IPS-18a (cell line): ENCODE measurements around the gene ACSL1.
"Not testable (repeated sequence)": the region's sequence is repeated elsewhere in the genome, so short reads cannot be mapped to it uniquely, and the experiment has no call there.

Source experiments
- H3K27ac ChIP-seq: one replicate; pipeline ENCODE4 v1.5.1; 2013; ENCODE audit warnings: low read length
- H3K27me3 ChIP-seq: one replicate; pipeline ENCODE4 v1.6.1; 2013; ENCODE audit warnings: mild to moderate bottlenecking, low read length; ENCODE audit not compliant: control insufficient read depth, insufficient read depth
- H3K36me3 ChIP-seq: one replicate; pipeline ENCODE4 v1.6.1; 2013; ENCODE audit warnings: low read depth, low read length; ENCODE audit not compliant: control insufficient read depth
- H3K4me1 ChIP-seq: one replicate; pipeline ENCODE4 v1.6.1; 2013; ENCODE audit warnings: low read depth, low read length; ENCODE audit not compliant: control insufficient read depth
- H3K4me3 ChIP-seq: one replicate; pipeline ENCODE4 v1.5.1; 2013; ENCODE audit warnings: low read length
- H3K9ac ChIP-seq: one replicate; pipeline ENCODE4 v1.6.1; 2013; ENCODE audit warnings: mild to moderate bottlenecking, low read length, moderate library complexity
- H3K9me3 ChIP-seq: one replicate; pipeline ENCODE4 v1.6.1; 2013; ENCODE audit warnings: low read depth, low read length; ENCODE audit not compliant: control insufficient read depth

The ACSL1 gene

GRCh38 chr4:184779160-184779559 lies 46.6 kb downstream of the ACSL1 start:
- not testable (repeated sequence) for H3K27ac ChIP-seq, H3K36me3 ChIP-seq, H3K9me3 ChIP-seq, H3K4me3 ChIP-seq, H3K9ac ChIP-seq, H3K4me1 ChIP-seq, H3K27me3 ChIP-seq

- no peak overlapping the region for H3K9ac ChIP-seq
- peaks cover 7% of the 10 kb centered on the region for H3K4me1 ChIP-seq
- no peak overlapping the region for H3K27ac ChIP-seq
- no peak overlapping the region for H3K4me3 ChIP-seq
- no peaks in the 10 kb centered on the region for H3K9me3 ChIP-seq
- no peaks in the 10 kb centered on the region for H3K27me3 ChIP-seq
- no peaks in the 10 kb centered on the region for H3K36me3 ChIP-seq
These were observed 47.4 kb downstream of the ACSL1 start for GRCh38 chr4:184778325-184778724.

DNA sequence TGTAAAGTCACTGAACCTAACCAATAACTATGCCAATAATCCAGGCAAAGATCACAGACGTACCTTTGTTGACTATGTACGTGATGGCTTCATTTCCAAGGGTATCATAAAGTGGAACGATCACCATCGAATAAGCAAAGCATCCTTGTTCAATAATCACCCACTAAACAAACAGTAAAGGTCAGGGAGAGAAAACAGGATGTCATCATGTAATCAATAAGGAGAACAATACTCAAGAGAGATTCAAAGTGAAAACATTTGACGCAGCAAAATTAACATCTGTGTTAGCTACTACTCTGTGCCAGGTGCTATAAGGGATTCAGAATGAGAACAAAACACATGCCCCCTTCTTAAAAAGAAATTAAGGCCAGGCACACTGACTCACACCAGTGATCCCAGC lies 48.9 kb downstream of the ACSL1 start:
- Histone ChIP-seq H3K27me3 (no peaks in the 10 kb centered on the region), H3K9me3 (no peaks in the 10 kb centered on the region), H3K9ac (no peak overlapping the region), H3K36me3 (no peaks in the 10 kb centered on the region), H3K27ac (no peak overlapping the region), H3K4me3 (no peak overlapping the region), H3K4me1 (no peaks in the 10 kb centered on the region)

DNA sequence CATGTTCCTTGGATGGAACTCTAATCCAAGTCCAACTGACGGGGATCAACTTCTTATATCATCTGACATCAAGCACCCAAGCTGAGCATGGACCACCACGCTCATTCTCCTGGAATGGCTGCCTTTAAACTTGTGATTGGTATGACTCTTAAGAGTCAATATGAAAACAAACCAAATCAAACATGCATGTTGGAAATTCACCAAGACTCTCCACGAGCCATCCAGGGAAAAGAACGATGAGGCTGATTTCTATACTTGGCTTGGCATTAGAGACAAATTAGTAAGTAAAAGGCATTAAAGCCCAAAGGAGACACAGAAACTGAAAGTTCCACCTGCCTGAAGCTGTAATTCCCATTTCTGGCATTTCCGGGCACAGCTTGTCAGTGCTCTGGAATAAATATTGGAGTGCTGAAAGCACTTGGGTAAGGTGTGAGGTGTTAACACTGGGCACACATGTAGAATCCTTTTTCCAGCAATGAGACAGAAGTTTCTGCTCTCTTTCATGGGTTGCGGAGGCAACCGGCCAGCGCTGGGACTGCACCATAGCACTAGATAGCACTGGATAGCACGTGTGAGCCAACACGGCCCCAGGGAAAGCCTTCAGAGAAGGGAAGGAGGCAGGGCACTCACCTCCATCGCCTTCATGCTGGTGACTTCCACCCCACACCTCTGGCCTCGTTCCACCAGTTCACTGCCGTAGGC lies 49.8 kb downstream of the ACSL1 start:
- H3K27me3 ChIP-seq = no peaks in the 10 kb centered on the region
- H3K9me3 ChIP-seq = no peaks in the 10 kb centered on the region
- no peaks in the 10 kb centered on the region for H3K4me1 ChIP-seq
- no peak overlapping the region for H3K27ac ChIP-seq
- H3K9ac ChIP-seq = no peak overlapping the region
- H3K36me3 ChIP-seq = no peaks in the 10 kb centered on the region
- H3K4me3 ChIP-seq = no peak overlapping the region

DNA sequence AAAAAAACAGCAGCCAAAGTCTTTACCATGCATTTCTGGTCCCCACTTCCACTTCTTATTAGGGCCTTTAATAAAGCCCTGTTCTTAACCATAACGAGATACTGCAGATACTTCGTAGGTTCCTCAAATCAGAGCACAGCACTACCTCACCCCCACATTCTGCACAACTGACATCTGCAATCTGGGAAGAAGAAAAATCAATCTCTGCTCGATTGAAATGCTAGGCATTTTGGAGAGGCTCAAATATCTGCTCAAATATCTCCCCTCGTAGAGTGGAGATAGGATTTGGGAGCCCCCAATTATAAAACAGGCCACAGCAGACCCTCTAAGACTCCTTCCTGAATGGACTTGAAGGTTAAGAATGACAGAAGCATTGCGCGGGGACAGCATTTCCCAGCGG lies 51.6 kb downstream of the ACSL1 start:
- Histone ChIP-seq H3K27me3 (no peaks in the 10 kb centered on the region), H3K9me3 (no peaks in the 10 kb centered on the region), H3K36me3 (no peaks in the 10 kb centered on the region), H3K9ac (no peak overlapping the region), H3K4me1 (no peaks in the 10 kb centered on the region), H3K4me3 (no peak overlapping the region), H3K27ac (no peak overlapping the region)

GRCh38 chr4:184771416-184771815 lies 54.4 kb downstream of the ACSL1 start:
- no peak overlapping the region for H3K4me3 ChIP-seq
- H3K9me3 ChIP-seq = no peaks in the 10 kb centered on the region
- no peaks in the 10 kb centered on the region for H3K4me1 ChIP-seq
- H3K9ac ChIP-seq = no peak overlapping the region
- H3K36me3 ChIP-seq = no peaks in the 10 kb centered on the region
- H3K27me3 ChIP-seq = no peaks in the 10 kb centered on the region
- no peak overlapping the region for H3K27ac ChIP-seq

- no peaks in the 10 kb centered on the region for H3K4me1 ChIP-seq
- no peaks in the 10 kb centered on the region for H3K9me3 ChIP-seq
- no peak overlapping the region for H3K27ac ChIP-seq
- no peaks in the 10 kb centered on the region for H3K36me3 ChIP-seq
- H3K27me3 ChIP-seq = no peaks in the 10 kb centered on the region
- H3K4me3 ChIP-seq = no peak overlapping the region
- H3K9ac ChIP-seq = no peak overlapping the region
These were observed 56.5 kb downstream of the ACSL1 start for GRCh38 chr4:184769141-184769765.

- H3K9me3 ChIP-seq = no peaks in the 10 kb centered on the region
- H3K4me3 ChIP-seq = no peak overlapping the region
- no peak overlapping the region for H3K9ac ChIP-seq
- H3K27ac ChIP-seq = no peak overlapping the region
- H3K27me3 ChIP-seq = no peaks in the 10 kb centered on the region
- H3K36me3 ChIP-seq = no peaks in the 10 kb centered on the region
- no peaks in the 10 kb centered on the region for H3K4me1 ChIP-seq
These were observed 57.5 kb downstream of the ACSL1 start for GRCh38 chr4:184768296-184768695.

DNA sequence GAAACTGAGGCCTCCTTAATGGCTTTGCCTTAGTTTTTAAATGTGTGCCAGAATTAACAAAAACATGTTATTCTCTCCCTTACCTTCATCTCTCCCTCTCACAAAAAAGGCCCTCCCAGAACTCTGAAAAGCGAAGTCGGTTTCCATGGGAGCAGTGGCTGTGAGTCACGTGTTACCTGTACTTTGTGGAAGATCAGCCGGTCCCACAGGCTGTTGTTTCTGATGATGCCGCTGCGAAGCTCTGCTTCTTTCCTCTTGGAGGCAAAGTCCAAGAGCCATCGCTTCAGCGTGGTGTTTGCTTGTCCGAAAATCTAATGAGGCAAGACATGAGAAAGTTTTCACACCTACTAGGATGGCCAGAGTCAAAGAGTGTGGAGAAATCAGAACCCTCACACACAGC lies 59.3 kb downstream of the ACSL1 start:
- no peak overlapping the region for H3K27ac ChIP-seq
- H3K4me1 ChIP-seq = no peaks in the 10 kb centered on the region
- no peaks in the 10 kb centered on the region for H3K36me3 ChIP-seq
- no peak overlapping the region for H3K9ac ChIP-seq
- no peak overlapping the region for H3K4me3 ChIP-seq
- H3K9me3 ChIP-seq = no peaks in the 10 kb centered on the region
- H3K27me3 ChIP-seq = no peaks in the 10 kb centered on the region

DNA sequence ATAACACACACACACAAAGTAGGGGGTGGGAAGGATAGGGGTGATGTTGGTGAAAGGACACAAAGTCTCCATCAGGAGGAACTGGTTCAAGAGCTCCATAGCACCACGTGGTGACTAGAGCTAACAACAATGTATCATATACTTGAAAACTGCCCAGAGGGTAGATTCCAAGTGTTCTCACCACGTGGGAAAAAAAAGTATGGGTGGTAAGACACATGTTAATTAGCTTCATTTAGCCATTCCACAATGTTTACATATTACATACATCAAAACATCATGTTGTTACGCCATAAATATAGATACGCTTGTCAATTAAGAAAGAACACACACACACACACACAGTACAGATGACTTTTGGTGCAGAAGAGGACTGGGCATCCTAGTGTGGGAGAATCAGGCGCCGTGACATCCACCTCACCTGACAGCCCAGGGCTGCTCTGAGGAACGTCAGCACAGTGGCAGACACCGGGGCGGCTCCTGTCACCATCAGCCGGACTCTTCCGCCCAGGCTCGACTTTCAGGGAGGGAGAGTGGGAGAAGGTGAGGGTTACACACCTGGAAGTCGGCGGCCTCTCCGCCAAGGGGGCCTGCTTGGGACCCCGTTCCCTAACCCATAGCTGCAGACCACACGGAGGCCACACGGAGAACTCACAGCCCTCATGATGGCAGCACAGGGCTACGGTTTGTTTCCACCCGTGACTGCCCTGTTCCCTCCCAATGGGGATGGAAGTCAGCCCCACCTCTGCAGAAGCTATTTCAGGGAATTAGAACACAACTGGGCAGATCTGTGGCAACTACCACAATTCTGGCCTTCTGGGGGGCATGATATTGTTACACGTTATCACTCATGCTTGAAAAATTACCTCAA lies 60.1 kb downstream of the ACSL1 start:
- Histone ChIP-seq H3K9ac (no peak overlapping the region), H3K9me3 (no peaks in the 10 kb centered on the region), H3K36me3 (no peaks in the 10 kb centered on the region), H3K4me1 (no peaks in the 10 kb centered on the region), H3K27me3 (no peaks in the 10 kb centered on the region), H3K4me3 (no peak overlapping the region), H3K27ac (no peak overlapping the region)

DNA sequence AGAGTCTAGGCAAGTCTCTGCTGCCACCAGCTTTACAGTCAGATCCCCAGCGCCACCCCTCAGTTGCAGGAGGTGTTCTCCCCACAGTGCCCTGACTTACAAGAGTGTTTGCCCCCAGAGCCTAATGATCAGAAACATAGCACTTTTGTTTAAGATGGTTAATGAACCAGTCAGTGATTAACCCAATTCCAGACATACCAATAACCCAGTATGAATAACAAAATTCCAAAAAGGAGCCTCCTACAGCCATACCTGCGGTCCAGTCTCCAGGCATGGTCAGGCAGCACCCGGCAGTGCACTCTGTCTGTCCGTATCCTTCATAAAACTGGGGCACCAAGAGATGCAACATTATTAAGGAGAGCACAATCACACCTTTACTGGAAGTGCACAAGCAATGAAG lies 61.2 kb downstream of the ACSL1 start:
- no peaks in the 10 kb centered on the region for H3K4me1 ChIP-seq
- no peaks in the 10 kb centered on the region for H3K9me3 ChIP-seq
- no peak overlapping the region for H3K9ac ChIP-seq
- no peak overlapping the region for H3K27ac ChIP-seq
- H3K36me3 ChIP-seq = no peaks in the 10 kb centered on the region
- no peaks in the 10 kb centered on the region for H3K27me3 ChIP-seq
- no peak overlapping the region for H3K4me3 ChIP-seq
